Measurements from ENCODE around the gene DGLUCY.

DGLUCY gene

GRCh38 chr14:91138511-91139359 lies 24.9 kb downstream of the DGLUCY start:
- 0 out of 3 replicates have a peak, but pooled peaks have one; percentile 54 for ATAC-seq (ENCODE audit: insufficient read depth, low read depth)

GRCh38 chr14:91139776-91140175 lies 25.9 kb downstream of the DGLUCY start:
- peaks cover 7% of the 10 kb centered on the region; the same call in 1 of the 2 replicates for H4K20me1 ChIP-seq (ENCODE audit: insufficient read depth, low read length)
- peaks cover 14% of the 10 kb centered on the region; the same call in 1 of the 2 replicates for H3K79me2 ChIP-seq (ENCODE audit: insufficient read depth, low read length)
- H3K9me3 ChIP-seq (ENCODE audit: insufficient read depth, low read length, severe bottlenecking) = no peaks in the 10 kb centered on the region
- H3K27me3 ChIP-seq (ENCODE audit: insufficient read depth, low read length, poor library complexity) = no peaks in the 10 kb centered on the region
- no peak overlapping the region for H3K4me3 ChIP-seq (ENCODE audit: low read depth in 1 of 2, low read length in 2 of 2)
- ATAC-seq (ENCODE audit: insufficient read depth, low read depth) (no peak), DNase-seq (no peak)
- H3K36me3 ChIP-seq (ENCODE audit: insufficient read depth, low read length) = peaks cover 24% of the 10 kb centered on the region; the same call in 1 of the 2 replicates
- no peak overlapping the region for H3K9ac ChIP-seq (ENCODE audit: low read depth, low read length)
- H3K27ac ChIP-seq (ENCODE audit: low read length) = no peak overlapping the region
- no peak overlapping the region for H3K4me2 ChIP-seq (ENCODE audit: insufficient read depth, low read length)
- no peak for TF ChIP-seq EZH2 (IDR thresholded peaks at IDR 0.05; ENCODE audit: borderline replicate concordance, low read depth, low read length, severe bottlenecking)
- no peak for TF ChIP-seq CTCF (IDR thresholded peaks at IDR 0.05; ENCODE audit: borderline replicate concordance, extremely low read depth, low read length, poor library complexity, severe bottlenecking)
- no peaks in the 10 kb centered on the region for H3K4me1 ChIP-seq (ENCODE audit: insufficient read depth, low read length)
- H2AFZ ChIP-seq (ENCODE audit: low read depth, low read length) = no peak overlapping the region

More at GRCh38 chr14:91138511-91139359, 24.9 kb downstream of the DGLUCY start:
- H3K79me2 ChIP-seq (ENCODE audit: insufficient read depth, low read length) = peaks cover 14% of the 10 kb centered on the region; the same call in 1 of the 2 replicates
- H3K4me3 ChIP-seq (ENCODE audit: low read depth in 1 of 2, low read length in 2 of 2) = no peak overlapping the region
- peak; percentile 46 for DNase-seq
- H3K4me2 ChIP-seq (ENCODE audit: insufficient read depth, low read length) = no peak overlapping the region
- H3K36me3 ChIP-seq (ENCODE audit: insufficient read depth, low read length) = peaks cover 24% of the 10 kb centered on the region; the same call in 1 of the 2 replicates
- no peak overlapping the region for H3K9ac ChIP-seq (ENCODE audit: low read depth, low read length)
- no peak overlapping the region for H3K27ac ChIP-seq (ENCODE audit: low read length)
- no peaks in the 10 kb centered on the region for H3K9me3 ChIP-seq (ENCODE audit: insufficient read depth, low read length, severe bottlenecking)
- TF ChIP-seq EZH2 (IDR thresholded peaks at IDR 0.05; ENCODE audit: borderline replicate concordance, low read depth, low read length, severe bottlenecking) (no peak), CTCF (IDR thresholded peaks at IDR 0.05; ENCODE audit: borderline replicate concordance, extremely low read depth, low read length, poor library complexity, severe bottlenecking) (peak; percentile 68)
- no peaks in the 10 kb centered on the region for H3K27me3 ChIP-seq (ENCODE audit: insufficient read depth, low read length, poor library complexity)
- H2AFZ ChIP-seq (ENCODE audit: low read depth, low read length) = no peak overlapping the region
- peaks cover 8% of the 10 kb centered on the region for H4K20me1 ChIP-seq (ENCODE audit: insufficient read depth, low read length)
- H3K4me1 ChIP-seq (ENCODE audit: insufficient read depth, low read length) = no peaks in the 10 kb centered on the region

GRCh38 chr14:91140672-91141071 lies 26.8 kb downstream of the DGLUCY start:
- no peak overlapping the region for H2AFZ ChIP-seq (ENCODE audit: low read depth, low read length)
- no peak overlapping the region for H3K4me3 ChIP-seq (ENCODE audit: low read depth in 1 of 2, low read length in 2 of 2)
- no peaks in the 10 kb centered on the region for H3K4me1 ChIP-seq (ENCODE audit: insufficient read depth, low read length)
- peaks cover 9% of the 10 kb centered on the region; the same call in 1 of the 2 replicates for H3K79me2 ChIP-seq (ENCODE audit: insufficient read depth, low read length)
- H3K27me3 ChIP-seq (ENCODE audit: insufficient read depth, low read length, poor library complexity) = no peaks in the 10 kb centered on the region
- DNase-seq (no peak), ATAC-seq (ENCODE audit: insufficient read depth, low read depth) (no peak)
- H3K27ac ChIP-seq (ENCODE audit: low read length) = no peak overlapping the region
- TF ChIP-seq CTCF (IDR thresholded peaks at IDR 0.05; ENCODE audit: borderline replicate concordance, extremely low read depth, low read length, poor library complexity, severe bottlenecking) = peak; percentile 37
- no peak for TF ChIP-seq EZH2 (IDR thresholded peaks at IDR 0.05; ENCODE audit: borderline replicate concordance, low read depth, low read length, severe bottlenecking)
- H3K4me2 ChIP-seq (ENCODE audit: insufficient read depth, low read length) = no peak overlapping the region
- peaks cover 7% of the 10 kb centered on the region; the same call in 1 of the 2 replicates for H4K20me1 ChIP-seq (ENCODE audit: insufficient read depth, low read length)
- H3K9ac ChIP-seq (ENCODE audit: low read depth, low read length) = no peak overlapping the region
- no peaks in the 10 kb centered on the region for H3K9me3 ChIP-seq (ENCODE audit: insufficient read depth, low read length, severe bottlenecking)
- H3K36me3 ChIP-seq (ENCODE audit: insufficient read depth, low read length) = peaks cover 28% of the 10 kb centered on the region

Data from DND-41 (cell line).